Thyroid gland (tissue), 4 donors: ENCODE measurements around the gene FLII.

Experiments
- POLR2A ChIP-seq, 2 donors: fragments of 450-650 bp; IDR thresholded peaks; one replicate each; pipeline ENCODE4 v1.6.1; 2017; ENCODE audit warnings: antibody characterized with exemption in 2 of 2, mild to moderate bottlenecking in 2 of 2, moderate library complexity in 1 of 2
- TF ChIP-seq, protein P1 (sequence below), 6 experiments: fragments of 200-600 bp in 3 of 6; fragments of 450-650 bp in 3 of 6; sonication (generic) in 3 of 6; IDR thresholded peaks; one replicate each; pipeline ENCODE4 v1.5.1; 2016 to 2019; ENCODE audit warnings: antibody characterized with exemption in 6 of 6, mild to moderate bottlenecking in 2 of 6, inconsistent platforms in 1 of 6, moderate library complexity in 1 of 6

DNA sequence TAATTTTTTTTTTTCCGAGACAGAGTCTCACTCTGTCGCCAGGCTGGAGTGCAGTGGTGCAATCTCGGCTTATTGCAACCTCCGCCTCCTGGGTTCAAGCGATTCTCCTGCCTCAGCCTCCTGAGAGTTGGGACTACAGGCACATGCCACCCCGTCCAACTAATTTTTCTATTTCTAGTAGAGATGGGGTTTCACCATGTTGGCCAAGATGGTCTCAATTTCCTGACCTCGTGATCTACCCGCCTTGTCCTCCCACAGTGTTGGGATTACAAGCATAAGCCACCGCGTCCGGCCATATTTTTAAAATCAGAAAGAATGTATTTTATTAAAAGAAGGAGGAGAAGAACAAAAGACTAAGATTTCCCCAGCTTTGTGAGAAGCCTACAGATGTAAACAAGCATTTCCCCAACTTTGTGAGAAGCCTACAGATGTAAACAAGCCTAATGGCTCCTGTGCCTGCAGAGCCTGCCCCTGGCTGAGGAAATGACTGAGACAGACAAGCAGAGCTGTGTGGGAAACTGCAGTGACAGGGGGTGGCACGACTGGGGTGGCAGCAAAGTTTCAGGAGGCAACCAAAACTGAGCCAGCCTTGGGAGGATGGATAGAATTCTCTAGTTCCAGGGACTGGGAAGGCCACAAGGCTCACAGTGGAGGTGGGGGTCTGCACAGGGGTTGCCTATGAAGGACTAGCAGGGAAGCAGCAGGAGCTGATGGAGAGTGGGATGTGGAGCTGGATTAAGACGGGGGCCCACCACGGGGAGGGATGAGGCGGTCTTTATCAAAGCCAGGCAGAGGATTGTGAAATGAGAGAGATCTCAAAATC lies 33.4 kb upstream of the FLII start:
- TF ChIP-seq, protein P1, sequence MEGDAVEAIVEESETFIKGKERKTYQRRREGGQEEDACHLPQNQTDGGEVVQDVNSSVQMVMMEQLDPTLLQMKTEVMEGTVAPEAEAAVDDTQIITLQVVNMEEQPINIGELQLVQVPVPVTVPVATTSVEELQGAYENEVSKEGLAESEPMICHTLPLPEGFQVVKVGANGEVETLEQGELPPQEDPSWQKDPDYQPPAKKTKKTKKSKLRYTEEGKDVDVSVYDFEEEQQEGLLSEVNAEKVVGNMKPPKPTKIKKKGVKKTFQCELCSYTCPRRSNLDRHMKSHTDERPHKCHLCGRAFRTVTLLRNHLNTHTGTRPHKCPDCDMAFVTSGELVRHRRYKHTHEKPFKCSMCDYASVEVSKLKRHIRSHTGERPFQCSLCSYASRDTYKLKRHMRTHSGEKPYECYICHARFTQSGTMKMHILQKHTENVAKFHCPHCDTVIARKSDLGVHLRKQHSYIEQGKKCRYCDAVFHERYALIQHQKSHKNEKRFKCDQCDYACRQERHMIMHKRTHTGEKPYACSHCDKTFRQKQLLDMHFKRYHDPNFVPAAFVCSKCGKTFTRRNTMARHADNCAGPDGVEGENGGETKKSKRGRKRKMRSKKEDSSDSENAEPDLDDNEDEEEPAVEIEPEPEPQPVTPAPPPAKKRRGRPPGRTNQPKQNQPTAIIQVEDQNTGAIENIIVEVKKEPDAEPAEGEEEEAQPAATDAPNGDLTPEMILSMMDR (IDR thresholded peaks at IDR 0.05), result no peak
- TF ChIP-seq POLR2A (IDR thresholded peaks at IDR 0.05), result no peak
